Sigmoid colon (tissue), 7 donors: ENCODE results near the gene GNG10. TPM values are rescaled to one million over a fixed set of nuclear protein-coding genes. Genes with fewer than 3 reads are reported as not detected.

Experiments
- DNase-seq: peaks from one replicate; pipeline ENCODE4 v3.0.0-alpha.2; 2019
- H3K27ac ChIP-seq, 4 donors: fragments of 200-600 bp; sonication (generic); one replicate each; pipeline ENCODE4 v1.5.1; 2016 to 2019; ENCODE audit warnings: mild to moderate bottlenecking in 1 of 4
- H3K27me3 ChIP-seq, 3 donors: fragments of 200-600 bp; sonication (generic); one replicate each; pipeline ENCODE4 v1.5.1; 2019; ENCODE audit warnings: mild to moderate bottlenecking in 1 of 3
- H3K36me3 ChIP-seq, 4 donors: fragments of 200-600 bp; sonication (generic); one replicate each; pipeline ENCODE4 v1.5.1; 2016 to 2019
- H3K4me1 ChIP-seq, 4 donors: fragments of 200-600 bp; sonication (generic); one replicate each; pipeline ENCODE4 v1.5.1; 2017 to 2019
- H3K4me3 ChIP-seq, 4 donors: fragments of 200-600 bp; sonication (generic); one replicate each; pipeline ENCODE4 v1.5.1; 2017 to 2019; ENCODE audit warnings: mild to moderate bottlenecking in 2 of 4, moderate library complexity in 1 of 4
- H3K9me3 ChIP-seq, 4 donors: fragments of 200-600 bp in 3 of 4; sonication (generic) in 3 of 4; one replicate each; pipeline versions ENCODE4 v1.5.1 to v1.6.1; 2013 to 2019
- EP300 ChIP-seq, 4 donors: sonication (generic); formaldehyde crosslinking; IDR thresholded peaks; one replicate each; pipeline ENCODE4 v1.6.1; 2017; ENCODE audit warnings: antibody characterized with exemption in 4 of 4
- POLR2A ChIP-seq, 2 donors: fragments of 450-650 bp; IDR thresholded peaks; one replicate each; pipeline ENCODE4 v1.6.1; 2016; ENCODE audit warnings: antibody characterized with exemption in 2 of 2, mild to moderate bottlenecking in 2 of 2, moderate library complexity in 2 of 2
- POLR2AphosphoS5 ChIP-seq, 4 donors: sonication (generic); formaldehyde crosslinking; IDR thresholded peaks; one replicate each; pipeline ENCODE4 v1.6.1; 2017; ENCODE audit warnings: antibody characterized with exemption in 4 of 4
- WGBS, 2 donors: extraction: QIAGEN DNeasy Blood & Tissue Kit; methylation state at CpG; one replicate each; pipeline ENCODE4 v1.1.7; 2013; 5-methylcytosine and 5-hydroxymethylcytosine counted together
- intact Hi-C: fragments of 100-400 bp; cut with DNase I; formaldehyde crosslinking; loops from one replicate; pipeline ENCODE4 v1.15.1; 2023
- polyA plus RNA-seq, 3 donors: library from polyadenylated mRNA; stranded (reverse); fragments of 200-250 nt; gene quantifications; one replicate each; pipeline ENCODE4 v1.2.3, GENCODE V29; 2013
- total RNA-seq, 4 donors: library from RNA; depleted of rRNA; stranded (reverse); fragments of >200 nt; gene quantifications; one replicate each; pipeline ENCODE4 v1.1.0, GENCODE V29; 2016
- TF ChIP-seq, protein P1 (sequence below), 4 experiments: fragments of 450-650 bp in 3 of 4; fragments of 200-600 bp in 1 of 4; IDR thresholded peaks; one replicate each; pipeline ENCODE4 v1.5.1; 2016 to 2019; ENCODE audit warnings: antibody characterized with exemption in 4 of 4, mild to moderate bottlenecking in 3 of 4, moderate library complexity in 2 of 4
- donor health status: healthy with polysubstance abuse.
- donor health status: Bipolar disorder and iron deficiency.
- donor health status: healthy.

GNG10 gene
- total and polyA plus RNA-seq, 7 donors: 32.3 to 104 (median 65.9) TPM

GRCh38 chr9:111622626-111623025 lies 38.8 kb upstream of the GNG10 start:
- intact Hi-C loops: no loop called here
- Histone ChIP-seq H3K4me3 (no peak overlapping the region), H3K9me3 (no peaks in the 10 kb centered on the region), H3K27ac (no peak overlapping the region), H3K4me1 (no peaks in the 10 kb centered on the region), H3K36me3 (no peaks in the 10 kb centered on the region), H3K27me3 (no peaks in the 10 kb centered on the region)
- TF ChIP-seq, protein P1, sequence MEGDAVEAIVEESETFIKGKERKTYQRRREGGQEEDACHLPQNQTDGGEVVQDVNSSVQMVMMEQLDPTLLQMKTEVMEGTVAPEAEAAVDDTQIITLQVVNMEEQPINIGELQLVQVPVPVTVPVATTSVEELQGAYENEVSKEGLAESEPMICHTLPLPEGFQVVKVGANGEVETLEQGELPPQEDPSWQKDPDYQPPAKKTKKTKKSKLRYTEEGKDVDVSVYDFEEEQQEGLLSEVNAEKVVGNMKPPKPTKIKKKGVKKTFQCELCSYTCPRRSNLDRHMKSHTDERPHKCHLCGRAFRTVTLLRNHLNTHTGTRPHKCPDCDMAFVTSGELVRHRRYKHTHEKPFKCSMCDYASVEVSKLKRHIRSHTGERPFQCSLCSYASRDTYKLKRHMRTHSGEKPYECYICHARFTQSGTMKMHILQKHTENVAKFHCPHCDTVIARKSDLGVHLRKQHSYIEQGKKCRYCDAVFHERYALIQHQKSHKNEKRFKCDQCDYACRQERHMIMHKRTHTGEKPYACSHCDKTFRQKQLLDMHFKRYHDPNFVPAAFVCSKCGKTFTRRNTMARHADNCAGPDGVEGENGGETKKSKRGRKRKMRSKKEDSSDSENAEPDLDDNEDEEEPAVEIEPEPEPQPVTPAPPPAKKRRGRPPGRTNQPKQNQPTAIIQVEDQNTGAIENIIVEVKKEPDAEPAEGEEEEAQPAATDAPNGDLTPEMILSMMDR (IDR thresholded peaks at IDR 0.05): no peak
- TF ChIP-seq EP300 (IDR thresholded peaks at IDR 0.05): no peak
- TF ChIP-seq POLR2A (IDR thresholded peaks at IDR 0.05): no peak
- no peak for TF ChIP-seq POLR2AphosphoS5 (IDR thresholded peaks at IDR 0.05)
- DNase-seq: no peak
- 72 to 85% methylated on average over 3 of the region's 3 CpGs for WGBS, 2 donors

DNA sequence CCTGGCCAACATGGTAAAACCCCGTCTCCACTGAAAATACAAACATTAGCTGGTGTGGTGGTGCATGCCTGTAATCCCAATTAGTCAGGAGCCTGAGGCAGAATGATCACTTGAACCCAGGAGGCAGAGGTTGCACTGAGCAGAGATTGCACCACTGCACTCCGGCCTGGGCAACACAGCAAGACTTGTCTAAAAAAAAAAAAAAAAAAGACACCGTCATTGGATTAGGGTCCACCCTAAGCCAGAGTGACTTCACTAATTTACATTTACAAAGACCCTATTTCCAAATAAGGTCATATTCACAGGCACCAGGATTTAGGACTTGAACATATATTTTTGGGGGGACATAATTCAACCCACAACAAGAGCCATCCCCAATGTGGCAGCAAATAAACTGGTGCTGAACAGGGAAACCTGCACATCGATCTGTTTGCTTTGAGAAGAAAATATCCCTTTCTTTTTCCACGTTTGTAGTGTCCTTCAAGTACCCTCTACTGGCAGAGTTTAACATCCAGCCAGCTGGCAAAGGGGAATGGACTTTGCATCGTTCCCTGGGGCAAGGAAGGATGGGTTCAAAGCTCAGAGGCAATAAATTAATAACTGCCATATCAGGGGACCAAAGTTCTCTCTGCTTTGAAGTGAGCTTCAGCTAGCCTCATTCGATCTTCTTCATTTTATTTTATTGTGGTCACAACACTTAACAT lies 34.0 kb upstream of the GNG10 start:
- WGBS, 2 donors: 39 to 71% methylated on average over 7 of the region's 7 CpGs
- Histone ChIP-seq H3K27ac (no peak overlapping the region), H3K4me1 (peaks cover 0 to 15% (median 13%) of the 10 kb centered on the region in 4 donors), H3K36me3 (no peaks in the 10 kb centered on the region), H3K27me3 (no peaks in the 10 kb centered on the region), H3K4me3 (no peak overlapping the region), H3K9me3 (no peaks in the 10 kb centered on the region)
- TF ChIP-seq POLR2AphosphoS5 (IDR thresholded peaks at IDR 0.05) (no peak), EP300 (IDR thresholded peaks at IDR 0.05) (no peak), POLR2A (IDR thresholded peaks at IDR 0.05) (no peak)
- TF ChIP-seq, protein P1 (IDR thresholded peaks at IDR 0.05): no peak
- DNase-seq: no peak
- intact Hi-C loops: no loop called here

DNA sequence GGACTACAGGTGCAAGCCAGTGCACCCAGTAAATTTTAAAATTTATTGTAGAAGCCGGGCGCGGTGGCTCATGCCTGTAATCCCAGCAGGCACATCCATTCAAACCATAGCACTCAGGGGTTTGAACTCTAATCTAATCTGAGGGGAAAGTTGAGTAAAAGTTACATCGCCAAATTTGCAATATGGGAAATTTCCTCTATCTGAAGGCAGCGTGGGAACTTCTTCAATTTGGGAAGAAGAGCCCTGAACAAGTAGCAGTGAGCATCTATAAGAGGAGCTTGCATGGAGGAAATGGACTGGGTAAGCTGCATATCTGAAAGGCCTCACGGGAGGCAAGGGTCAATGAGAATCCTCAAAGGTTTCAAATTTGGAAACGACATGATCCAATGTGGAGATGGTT lies 33.0 kb upstream of the GNG10 start:
- 85 to 88% methylated on average over 7 of the region's 7 CpGs for WGBS, 2 donors
- no peak overlapping the region for H3K4me3 ChIP-seq
- H3K9me3 ChIP-seq: no peaks in the 10 kb centered on the region
- intact Hi-C loops: no loop called here
- TF ChIP-seq POLR2AphosphoS5 (IDR thresholded peaks at IDR 0.05) (no peak), EP300 (IDR thresholded peaks at IDR 0.05) (no peak), POLR2A (IDR thresholded peaks at IDR 0.05) (no peak)
- TF ChIP-seq, protein P1 (IDR thresholded peaks at IDR 0.05): no peak
- no peak for DNase-seq
- no peaks in the 10 kb centered on the region for H3K36me3 ChIP-seq
- no peaks in the 10 kb centered on the region for H3K27me3 ChIP-seq
- peaks cover 0 to 24% (median 19%) of the 10 kb centered on the region in 4 donors for H3K4me1 ChIP-seq
- H3K27ac ChIP-seq: no peak overlapping the region

DNA sequence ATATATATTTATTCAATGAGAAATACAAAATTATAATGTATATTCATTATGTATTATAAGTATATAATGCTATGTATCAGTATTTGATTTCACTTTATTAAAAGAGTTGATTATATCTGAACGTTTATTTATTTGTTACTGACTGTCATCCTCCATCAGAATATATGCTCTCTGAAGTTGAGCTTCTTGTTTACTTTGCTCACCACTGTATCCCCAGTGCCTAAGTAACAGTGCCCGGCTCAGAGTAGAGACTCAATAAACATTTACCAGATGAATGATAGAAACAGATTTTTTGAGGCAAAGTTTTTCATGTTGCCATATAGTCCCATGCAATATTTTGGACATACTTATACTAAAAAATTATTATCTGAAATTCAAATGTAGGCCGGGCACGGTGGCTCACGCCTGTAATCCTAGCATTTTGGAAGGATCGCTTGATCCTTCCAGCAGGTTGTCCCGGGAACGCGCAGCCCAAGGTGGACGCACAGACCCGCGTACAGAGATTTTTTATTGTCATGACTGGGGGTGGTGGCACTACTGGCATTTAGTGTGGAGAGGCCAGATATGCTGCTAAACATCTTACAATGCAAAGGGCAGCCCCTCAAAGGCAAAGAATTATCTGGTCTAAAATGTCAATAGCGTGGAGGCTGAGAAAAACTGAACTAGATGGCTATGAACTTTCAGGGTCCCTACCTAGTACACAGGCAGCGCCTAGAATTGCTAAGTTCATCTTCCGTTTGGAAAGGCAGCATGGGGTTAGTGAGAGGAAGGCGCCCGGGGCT lies 31.0 kb upstream of the GNG10 start:
- H3K27ac ChIP-seq: peak overlapping the region; percentile 91 to 94 (median 92)
- H3K4me1 ChIP-seq: peaks cover 0 to 35% (median 25%) of the 10 kb centered on the region in 4 donors
- no peaks in the 10 kb centered on the region for H3K36me3 ChIP-seq
- TF ChIP-seq EP300 (IDR thresholded peaks at IDR 0.05) (no peak), POLR2AphosphoS5 (IDR thresholded peaks at IDR 0.05) (no peak), POLR2A (IDR thresholded peaks at IDR 0.05) (no peak)
- TF ChIP-seq, protein P1 (IDR thresholded peaks at IDR 0.05): no peak
- WGBS, 2 donors: 4 to 11% methylated on average over 17 of the region's 17 CpGs
- no peaks in the 10 kb centered on the region for H3K9me3 ChIP-seq
- no peaks in the 10 kb centered on the region for H3K27me3 ChIP-seq
- DNase-seq: no peak
- peak overlapping the region; percentile 82 to 97 (median 88) for H3K4me3 ChIP-seq
- intact Hi-C loops: loop anchor here (10.0 kb wide), 1 partner anchor 444 kb away; no protein-coding TSS in a partner anchor
